HG03378 (cell line): ENCODE measurements around the gene CST9.
"Not testable (repeated sequence)": the region's sequence is repeated elsewhere in the genome, so short reads cannot be mapped to it uniquely, and the experiment has no call there.

ENCODE experiments used
- ATAC-seq: cut with Tn5 transposase; IDR thresholded peaks from one replicate; pipeline ENCODE4 v1.9.1; 2021; ENCODE audit warnings: mild to moderate bottlenecking, moderate library complexity; ENCODE audit not compliant: unreplicated experiment

CST9 gene

DNA sequence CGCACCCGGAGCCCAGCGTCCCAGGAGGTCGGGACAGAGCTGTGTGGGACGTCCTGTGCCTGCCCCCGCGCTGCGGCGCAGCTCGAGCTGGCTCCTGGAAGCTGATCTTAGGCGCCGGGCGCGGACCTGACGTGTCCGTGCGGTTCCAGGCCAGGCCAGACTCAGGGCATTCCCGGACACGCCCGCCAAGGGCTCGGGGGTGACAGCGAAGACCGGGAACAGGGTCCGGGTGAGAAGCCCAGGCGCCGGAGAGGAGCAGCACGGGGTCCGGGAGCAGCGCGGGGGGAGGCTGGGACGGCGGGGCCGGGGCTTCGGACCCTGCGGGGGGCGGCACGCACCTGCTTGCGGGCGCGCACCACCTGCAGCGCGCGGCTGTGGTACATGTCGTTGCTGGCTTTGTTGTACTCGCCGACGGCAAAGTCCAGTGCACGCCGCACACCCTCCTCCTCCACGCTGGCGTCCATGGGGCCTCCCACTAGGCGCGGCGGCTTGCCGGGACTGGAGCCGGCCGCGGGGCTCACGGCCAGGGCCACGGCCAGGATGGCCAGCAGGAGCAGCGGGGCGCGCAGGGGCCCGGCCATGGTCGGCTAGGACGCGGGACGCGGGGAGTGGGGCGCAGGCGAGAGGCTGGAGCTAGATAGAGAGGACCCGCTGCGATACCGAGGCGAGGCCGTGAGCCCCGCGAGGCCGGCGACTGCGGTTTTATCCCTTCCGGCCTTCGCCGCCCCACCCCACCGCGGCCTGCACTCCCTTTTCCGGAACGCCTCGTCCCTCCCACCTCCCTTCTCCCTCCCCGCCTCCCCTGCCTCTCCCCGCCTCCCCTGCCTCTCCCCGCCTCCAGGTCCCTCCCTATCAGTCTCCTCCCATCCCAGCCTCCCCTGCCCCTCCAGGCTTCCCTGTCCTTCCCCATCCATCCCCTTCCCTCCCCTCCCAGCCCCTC, 31.8 kb upstream of the CST9 start, which contains the start of gene CST3:
CST3 (minus strand) TSS at position 674 of the 940 bp plus-strand sequence; CDS start at position 581, 93 bp downstream.
- no peak for ATAC-seq

DNA sequence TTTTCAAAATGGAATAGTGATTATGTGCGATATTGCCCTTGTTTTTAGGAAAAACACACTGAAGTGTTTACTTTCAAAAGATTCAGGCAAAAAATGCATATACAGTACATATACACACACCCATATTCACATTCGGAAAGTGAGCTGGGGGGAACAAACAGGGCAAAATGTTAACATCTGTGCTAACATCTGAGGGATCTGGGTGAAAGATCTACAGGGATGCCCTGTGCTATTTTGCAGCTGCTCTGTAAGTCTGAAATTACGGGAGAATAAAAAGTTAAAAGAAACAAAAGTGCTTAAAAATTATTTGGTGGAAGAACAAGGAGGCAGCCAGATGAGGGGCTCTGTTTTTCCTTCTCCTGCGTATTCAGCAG, 31.2 kb upstream of the CST9 start:
- no peak for ATAC-seq

DNA sequence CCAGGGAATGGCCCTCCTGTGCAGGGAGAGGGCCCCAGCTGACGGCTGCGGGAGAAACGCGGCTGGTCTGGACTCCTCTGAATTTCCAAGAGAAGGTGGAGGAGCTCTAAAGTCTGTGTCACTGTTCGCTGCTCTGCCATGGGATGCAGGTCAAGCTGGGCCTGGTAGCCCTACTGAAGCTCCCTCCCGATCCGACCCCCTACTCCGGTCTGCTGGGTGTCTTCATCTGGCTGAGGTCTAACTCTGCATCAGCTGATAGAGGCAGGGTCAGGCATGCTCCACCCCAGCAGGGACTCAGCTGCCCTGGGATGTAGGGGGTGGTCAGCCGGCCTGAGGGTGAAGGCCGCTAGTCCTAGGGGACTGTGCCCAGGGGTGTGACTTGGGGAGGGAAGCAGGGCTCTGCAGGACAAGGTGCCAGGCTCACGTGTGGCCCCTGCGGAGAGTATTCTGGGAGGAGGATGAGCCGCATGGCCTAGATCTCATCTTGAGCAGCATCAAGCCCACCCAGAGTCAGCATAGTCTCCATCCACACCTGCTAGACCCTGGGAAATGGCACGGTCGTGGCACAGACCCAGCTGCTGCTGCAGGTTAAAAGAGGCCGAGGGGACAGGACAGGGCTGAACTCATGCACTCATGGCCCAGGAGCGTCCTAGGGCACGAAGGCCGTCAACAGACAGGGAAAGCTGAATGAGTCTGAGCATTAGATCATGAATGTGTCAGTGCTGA, 30.6 kb upstream of the CST9 start:
- ATAC-seq, result no peak

DNA sequence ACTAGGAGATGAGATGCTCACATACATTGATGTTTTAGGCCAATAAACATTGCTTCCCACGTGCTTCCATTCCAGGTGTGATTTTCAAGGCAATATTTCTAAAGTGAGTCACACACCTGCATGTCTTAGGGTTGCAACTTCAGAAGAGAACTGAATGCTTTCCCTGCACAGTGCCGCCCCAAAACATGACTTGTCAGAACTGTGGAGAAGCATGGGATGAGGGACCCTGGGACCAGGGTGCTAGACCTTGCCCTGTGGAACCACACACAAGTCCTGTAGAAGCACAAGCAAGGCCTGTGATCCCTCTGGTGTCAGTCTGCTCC, 30.0 kb upstream of the CST9 start:
- ATAC-seq, result not testable (repeated sequence)

DNA sequence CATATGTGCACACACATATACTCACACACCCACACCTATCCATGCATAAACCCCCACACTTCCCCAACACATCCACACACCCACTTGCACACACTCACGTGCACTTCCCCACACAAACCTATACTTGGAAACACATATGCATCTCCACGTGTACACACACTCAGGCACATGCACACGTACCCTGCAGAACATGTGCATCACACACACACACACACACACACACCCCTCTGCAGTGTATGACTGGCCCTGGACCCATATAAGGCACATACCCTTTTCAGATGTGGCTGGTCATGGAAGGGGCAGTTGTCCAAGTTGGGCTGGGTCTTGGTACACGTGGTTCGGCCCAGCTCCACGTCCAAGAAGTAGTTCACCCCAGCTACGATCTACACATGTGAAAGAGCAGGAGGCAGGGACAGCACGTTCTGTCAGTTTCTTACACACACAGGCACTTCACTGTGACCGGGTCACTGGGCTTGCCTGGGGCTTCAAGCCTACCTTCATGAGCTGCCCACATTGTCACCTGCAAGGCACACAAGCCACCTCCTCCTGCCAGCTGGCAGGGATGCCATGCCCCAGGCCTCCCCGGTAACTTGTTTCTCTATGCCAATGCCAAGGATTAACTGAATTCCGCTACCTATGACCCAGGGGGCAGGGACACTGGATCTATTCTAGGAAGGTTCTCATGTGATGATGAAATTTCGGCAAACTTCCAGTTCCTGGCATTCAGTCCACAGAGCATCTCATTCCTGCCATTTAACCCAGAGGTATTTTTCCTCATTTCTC, 29.5 kb upstream of the CST9 start:
- ATAC-seq, result no peak

DNA sequence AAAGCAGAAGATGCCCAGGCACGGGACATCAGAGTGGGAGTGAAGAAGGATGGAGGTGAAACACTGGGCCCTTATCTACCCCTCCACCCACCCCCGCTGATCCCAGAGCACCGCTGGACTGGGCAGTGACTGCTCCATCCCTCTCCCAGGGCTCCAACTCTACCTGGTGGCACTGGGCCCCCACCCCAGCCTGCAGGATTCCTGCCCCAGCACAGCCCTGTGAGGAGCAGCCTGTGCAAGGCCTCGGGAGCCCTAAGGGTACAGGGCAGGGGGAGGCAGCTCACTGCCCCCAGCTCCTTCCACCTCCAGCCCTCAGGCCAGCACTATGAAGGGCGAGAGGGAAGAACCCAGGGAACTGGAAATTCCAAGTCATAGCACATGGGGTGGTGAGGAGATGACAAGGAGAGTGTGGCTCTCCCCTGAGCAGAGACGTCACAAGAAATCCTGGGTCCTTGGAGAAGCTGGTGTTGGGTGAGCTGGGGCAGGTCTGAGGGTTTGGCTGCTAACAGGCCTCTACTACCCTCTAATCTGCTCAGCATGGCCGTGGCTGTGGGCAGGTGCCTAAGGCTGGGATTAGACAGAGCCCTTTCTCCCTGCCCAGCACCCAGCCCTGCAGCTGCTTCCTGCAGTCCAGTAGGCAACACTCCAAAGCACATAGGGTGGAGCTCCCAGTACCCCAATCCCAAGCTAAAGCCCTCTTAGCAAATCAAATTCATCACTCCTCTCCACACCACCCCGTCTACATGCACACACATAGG, 28.5 kb upstream of the CST9 start:
- no peak for ATAC-seq

DNA sequence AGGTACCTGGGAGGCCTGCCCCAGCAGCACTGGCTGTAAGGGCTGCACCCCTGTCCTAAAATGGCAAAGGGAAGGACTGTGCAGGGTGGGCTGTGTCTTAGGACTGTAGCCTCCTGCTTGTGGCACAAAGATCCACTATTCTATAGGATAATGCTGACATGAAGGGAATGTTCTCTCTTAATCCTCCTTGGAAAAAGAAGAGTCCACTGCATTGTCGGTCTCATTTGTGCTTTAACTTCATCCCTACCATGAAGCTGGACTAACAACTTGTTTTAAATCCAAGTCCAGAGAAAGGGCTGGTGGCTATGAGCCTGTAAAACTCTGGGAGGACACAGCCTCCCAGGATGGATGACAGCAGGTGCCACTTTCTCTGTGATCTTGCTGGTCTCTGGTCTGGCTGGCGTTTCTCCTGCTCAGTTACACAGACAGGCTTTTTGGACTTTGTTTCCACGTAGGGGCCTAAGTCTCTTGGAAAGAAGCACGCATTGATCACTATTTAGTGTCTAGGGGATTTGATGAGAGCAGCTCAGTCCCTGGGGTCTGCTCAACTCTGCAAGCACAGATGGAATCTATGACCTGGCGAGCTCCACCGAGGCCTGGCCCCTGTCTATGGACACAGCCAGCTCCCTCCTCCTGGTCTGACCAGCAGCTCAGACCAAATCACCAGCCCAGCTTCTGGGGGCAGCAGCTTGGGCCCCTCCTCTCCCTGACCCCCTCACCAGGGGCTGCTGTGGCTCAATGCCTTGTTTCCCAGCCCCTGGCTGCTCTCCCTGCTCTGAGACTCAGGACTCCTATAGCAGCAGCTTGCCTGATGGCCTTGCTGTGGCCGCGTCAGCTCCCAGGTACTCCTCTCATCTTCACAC, 27.2 kb upstream of the CST9 start:
- no peak for ATAC-seq

DNA sequence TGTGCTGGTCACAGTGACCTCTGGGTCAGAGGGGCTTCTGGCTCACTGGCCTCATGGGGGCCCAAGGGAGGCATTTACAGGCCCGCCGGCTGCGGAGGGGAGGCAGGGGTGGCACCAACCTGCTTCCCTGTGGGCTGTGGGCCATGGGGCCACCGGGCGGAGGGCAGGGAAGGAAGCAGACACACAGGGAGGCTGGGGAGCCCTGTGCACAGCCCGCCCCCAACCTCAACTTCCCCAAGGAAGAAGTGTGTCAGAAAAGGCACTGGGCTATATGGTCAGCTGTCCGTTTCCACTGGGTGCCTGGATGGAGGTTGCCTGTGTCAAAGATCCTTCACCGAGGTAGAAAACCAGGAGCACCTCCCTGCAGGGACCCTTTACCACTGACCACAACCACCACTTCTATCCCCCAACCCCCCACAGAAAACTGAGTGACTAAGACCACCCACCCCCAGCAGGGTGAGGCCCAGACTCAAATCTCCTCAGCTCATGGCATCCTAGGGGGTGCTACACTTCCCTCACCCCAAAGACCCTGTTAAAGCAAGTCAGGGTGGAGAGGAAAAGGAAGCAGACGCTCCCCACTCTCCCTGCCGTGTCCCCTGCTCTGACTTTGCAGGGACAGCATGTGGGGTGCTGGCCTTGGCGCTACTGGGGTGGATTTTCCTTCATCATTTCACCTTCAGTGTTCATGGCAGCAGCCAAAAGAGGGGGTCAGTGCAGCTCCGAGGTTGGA, 26.4 kb upstream of the CST9 start:
- no peak for ATAC-seq

DNA sequence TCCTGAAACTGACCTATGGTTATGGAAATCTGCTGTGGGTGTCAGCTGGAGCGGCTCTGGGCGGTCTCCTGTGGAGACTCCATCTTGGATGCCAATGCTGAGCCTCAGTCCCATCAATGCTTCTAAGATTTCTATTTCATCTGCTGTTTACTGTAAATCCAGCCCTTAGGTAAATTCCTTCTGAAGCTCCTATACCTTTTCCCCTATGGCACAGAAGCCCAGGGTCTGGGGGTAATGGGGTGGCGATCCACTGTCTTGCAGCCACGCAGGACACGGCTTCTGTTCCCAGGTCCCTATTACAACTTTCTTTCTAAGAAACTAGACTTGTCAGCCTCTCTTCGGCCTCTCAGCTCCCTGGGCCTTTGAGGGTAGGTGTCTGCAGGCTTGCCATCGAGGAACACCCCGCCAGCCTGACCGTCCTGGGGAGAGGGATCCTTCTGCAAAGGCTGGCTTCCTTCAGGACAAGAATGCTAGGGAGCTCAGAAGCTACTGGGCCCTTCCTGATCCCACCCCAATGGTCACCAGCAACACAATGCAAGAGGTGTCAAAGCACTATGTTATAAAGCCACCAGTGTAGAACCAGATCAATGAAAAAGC, 25.6 kb upstream of the CST9 start:
- ATAC-seq, result no peak

DNA sequence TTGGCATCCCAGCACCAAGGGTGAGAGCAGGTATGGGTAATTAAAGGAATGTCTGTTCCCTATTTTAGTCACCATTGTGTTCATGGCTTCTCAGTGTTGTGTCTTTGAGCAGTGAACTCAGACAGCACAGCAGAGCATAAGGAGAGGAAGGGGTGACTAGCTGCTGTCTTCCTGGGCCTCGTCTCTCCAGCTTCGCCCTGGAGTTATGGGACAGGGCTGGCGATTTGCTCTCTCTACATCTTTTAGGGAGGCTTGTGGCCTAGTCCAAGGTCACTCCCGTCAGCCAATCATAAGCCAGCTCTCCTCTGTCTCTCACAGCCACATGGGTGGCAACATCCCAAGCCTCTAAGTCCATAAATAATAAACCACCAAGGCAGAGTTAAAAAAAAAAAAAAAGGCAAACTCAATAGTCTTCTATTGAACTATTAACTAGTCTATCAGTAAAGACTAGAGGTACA, 24.7 kb upstream of the CST9 start:
- no peak for ATAC-seq

DNA sequence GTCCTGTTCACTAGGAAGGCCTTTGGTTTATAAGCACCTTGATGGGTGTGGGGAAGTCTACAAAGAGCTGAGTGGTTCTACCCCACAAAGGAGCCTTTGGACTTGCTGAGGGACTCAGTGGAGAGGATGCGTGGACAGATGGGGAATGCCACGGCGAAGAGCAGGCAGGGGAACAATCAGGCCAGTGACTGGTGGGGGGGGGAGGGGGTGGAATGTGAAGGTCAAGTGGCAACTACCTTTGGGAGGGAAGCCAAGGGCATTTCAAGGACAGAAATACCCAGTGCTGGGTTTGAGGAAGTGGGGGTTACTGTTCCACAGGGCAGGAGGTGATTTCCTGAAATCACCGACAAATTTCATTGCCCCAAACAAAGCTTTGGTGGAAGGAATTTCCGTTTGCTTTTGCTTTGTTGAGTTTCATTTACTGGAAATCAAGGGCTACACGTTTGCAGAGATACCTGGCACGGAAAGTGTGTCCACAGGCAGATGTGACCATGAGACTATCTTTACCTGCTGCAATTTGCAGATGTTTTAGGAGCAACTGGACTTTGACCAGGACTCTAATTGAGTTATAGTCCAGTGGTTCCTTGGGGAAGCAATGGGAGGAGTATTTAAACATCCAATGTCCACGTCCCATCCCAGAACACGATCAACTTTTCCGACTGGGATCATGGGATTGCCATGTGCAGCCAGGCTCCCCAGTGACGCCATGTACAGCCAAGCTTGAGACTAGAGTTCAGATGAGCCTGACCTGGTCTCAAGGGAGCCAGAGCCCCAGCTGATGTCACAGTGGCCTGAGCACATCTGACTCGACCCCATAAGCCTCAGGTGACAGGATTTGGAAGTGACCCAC, 24.1 kb upstream of the CST9 start:
- ATAC-seq, result no peak

DNA sequence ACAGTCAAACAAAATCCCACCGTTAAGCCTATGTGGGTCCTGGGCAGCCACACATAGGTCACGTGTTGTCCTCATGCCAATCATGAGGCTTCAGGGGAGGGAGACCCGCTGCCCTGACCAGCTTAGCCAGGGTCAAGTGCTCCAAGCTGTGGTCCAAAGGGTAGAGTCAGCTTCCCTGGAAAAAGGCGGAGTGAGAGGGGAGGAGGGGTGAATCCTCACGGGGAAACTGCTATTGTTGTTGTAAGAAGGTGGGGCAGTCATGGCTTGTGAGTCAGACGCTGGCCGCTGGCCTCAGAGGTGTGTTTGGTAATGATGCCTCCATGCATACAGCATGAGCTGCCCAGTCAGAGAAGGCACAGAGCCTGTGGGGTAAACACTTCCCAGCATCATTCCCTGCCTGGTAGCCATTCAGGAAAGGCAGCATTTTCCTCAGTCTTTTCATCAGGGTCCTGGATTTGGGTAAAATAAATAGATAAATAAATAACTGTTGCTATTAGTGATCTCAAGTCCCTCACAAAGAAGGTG, 23.4 kb upstream of the CST9 start:
- ATAC-seq, result no peak

DNA sequence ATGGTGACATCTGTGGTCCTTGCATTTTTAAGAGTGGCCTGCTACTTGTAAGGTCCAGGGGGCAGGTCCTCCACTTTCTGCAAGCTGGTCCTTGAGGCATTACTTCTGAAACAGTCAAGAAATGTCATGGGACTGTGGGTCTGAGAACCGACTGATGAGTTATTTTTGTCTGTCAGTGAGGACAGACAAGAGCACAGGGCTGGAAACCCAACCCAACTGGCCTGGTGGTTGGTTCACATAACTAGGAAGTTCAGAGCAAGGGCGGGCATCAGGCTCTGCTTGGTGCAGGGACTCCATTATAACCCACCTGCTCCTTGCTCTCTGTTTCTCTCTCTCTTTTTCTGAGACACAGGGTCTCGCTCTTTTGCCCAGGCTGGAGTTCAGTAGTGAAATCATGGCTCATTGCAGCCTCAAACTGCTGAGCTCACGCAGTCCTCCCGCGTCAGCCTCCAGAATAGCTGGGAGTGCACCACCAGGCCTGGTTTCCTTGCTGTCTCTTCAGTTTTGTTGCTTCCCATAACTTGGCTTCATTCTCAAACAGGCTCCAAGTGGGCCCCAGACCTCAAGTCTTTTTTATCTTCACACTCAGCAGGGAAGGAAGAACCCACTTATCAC, 22.8 kb upstream of the CST9 start:
- no peak for ATAC-seq

DNA sequence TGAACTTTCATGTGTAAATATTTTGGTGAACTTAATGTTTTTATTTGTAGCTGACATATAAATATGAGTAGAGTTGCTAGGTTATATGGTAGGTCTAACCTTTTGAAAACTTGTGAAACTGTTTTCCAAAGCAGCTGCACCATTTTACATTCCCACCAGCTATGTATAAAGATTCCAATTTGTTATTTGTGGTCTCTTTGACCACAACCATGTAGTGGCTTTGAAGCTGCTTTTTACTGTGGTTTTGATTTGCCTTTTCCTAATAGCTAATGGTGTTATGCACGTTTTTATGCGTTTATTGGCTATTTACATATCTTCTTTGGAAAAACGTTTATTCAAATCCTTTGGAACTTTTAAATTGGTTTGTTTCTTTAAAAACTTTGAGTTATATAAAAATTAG, 21.8 kb upstream of the CST9 start:
- no peak for ATAC-seq

DNA sequence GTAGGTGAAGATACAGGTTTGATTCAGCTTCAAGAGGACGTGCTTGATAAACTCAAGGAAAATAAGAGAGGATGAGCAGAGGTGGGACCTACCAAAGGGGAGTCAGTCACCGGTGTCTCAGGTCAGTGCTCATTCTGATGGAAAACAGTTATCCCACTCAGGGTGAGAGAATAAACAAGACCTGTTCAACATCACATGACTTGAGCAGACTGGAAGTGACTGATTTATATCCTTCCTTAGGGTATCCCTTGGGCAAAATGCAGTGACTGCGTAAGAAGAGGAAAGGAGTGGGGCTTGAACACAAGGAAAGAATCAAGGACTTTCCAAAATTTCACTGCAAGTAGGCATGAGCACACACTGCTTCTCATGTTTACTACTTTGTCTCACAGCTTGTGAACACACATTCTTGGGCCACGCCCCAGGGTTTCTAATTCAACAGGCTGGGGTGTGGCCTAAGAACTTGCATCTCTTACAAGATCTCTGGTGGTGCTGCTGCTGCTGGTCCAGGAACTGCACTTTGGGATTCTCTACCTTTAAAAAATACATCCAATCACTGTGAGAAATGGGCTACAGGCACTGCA, 20.4 kb upstream of the CST9 start:
- ATAC-seq, result no peak

DNA sequence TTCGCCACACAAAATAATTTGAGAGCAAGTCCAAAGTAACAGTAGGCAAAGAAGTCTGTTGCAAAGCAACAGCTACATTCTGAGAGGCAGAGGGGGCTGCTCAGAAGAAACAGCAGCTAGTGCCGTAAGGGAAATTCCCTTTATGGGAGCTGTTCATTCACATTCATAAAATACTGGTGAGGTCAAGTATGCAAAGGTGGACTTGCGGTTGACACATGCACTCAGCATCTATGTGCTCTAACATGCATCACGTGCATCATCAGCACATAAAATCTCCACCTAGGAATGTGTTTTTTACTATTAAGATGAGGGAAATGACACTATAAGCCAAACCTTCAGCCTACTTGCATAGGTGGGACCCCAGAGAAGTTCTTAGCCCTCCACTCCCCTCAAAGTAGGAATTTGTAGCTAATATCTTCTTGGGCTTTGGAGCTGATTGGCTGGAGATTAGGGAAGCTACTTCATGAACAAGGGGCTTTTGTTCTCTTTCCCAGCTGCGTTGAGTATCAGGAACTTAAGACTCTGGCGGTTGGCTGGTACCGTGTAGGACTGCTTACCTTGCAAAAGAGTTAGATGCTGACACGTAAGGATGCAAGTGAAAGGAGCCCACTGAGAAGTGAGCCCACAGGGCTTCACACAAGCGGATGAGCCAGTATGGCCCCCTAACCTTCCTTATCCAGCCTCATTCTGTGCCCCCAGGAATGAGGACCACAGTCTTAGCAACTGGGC, 19.7 kb upstream of the CST9 start:
- no peak for ATAC-seq
